Measurements from ENCODE around the gene MYL11.

DNA sequence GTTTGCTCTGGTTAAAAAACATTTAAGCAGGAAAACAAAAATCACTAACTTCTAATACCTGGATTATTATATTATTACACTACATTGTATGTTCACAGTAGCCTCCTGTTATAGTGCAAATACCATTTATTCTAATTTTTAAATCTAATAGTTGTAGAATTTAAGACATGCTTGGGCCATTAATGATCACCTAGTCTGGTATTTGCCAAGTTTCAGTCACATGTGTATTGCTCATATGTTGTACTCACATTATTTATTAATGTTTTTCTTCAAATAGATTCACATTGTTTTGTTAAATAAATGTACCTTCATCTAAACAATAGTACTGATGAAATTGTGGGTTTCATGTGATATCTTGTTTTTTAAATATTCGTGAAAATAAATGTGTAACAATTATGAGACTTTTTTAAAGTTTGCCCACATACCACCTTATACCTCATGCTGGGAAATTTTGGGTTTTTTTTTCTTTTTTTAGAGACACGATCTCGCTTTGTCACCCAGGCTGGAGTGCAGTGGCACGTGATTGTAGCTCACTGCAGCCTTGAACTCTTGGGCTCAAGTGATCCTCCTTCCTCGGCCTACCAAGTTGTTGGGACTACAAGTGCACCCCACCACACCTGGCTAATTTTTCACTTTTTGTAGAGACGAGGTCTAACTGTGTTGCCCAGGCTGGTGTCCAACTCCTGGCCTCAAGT, 38.7 kb downstream of the MYL11 start:
- TF ChIP-seq EZH2 (IDR thresholded peaks at IDR 0.05; ENCODE audit: low read depth) = no peak
- TF ChIP-seq CTCF (conservative IDR thresholded peaks at IDR 0.05) = no peak
